Measurements from ENCODE around the gene TBATA.

TBATA gene

DNA sequence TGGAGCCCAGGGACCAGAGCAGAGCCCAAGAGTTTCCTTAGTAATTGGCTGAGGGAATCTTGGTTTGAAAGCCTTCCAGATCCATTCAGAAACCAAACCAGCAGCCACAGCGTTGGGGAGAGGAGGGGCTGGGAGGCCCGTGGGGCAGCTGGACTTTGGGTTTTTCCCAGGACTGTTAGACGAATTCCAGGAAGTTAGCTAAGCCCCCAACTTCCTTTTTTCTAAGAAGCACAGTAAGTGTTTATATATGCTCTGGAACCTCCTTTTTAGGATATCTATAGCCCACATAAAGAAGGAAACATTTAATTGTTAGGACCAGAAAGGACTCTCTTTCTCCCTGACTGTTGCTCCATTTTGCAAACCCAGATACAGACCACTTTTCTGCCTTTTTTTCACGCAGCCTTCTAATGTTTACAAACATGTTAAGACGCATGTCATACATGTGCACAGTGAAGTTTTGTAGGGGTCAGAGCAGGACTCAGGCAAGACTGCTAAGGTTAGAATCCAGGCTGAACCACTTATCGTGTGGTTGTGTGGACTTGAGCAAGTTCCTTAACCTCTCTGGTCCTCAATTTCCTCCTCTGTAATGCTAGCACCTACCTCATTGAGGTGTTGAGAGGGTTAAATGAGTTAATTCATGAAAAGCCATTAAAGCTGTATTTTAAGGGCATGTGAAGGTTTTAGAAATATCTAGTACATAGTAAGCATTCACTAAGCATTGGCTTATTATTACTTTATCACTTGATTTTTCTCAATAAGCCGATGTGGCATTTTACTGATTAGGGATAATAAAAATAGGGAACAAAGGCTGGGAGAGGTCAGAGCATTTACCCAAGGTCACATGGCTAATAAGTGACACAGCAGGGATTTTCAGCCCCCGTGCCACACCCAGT lies 42.4 kb downstream of the TBATA start:
- TF ChIP-seq ZNF274 (IDR thresholded peaks at IDR 0.05; ENCODE audit: low read depth, low read length): no peak
- H3K4me3 ChIP-seq (ENCODE audit: low read length): no peak overlapping the region

DNA sequence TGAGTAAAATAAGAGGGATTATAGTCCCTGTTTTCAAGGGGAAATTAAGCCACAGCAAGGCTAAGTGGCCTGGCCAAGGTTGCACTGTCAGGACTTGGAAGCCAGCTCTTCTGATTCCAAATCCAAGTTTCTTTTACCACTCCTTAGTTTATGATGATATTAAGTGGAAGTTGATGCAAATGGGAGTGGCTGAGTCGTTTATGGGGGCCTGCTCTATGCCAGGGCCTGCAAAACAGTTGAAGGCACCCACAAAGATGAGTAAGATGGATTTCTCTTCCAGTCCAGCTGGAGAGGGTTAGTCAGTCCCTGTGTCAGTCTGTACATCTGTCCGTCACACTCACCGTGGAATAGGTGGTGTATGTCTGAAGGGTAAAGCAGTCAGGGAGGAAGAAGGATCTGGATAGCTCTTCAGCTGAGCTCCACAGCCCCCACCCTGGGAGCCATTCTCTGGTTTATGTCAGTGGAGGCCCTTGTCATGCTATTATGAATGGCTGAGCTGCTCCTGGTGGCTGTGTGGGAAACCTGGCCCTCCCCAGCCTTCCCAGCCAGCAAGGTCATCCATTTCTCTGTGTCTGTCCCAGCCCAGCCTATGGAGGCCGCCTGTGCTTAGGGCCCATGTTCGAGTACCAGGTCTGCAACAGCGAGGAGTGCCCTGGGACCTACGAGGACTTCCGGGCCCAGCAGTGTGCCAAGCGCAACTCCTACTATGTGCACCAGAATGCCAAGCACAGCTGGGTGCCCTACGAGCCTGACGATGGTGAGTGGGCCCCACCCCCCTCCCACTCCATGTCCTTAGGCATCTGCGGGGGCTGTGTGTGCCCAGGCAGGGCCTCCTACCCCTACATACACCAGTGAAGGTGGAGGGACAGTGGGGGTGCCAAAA lies 44.5 kb downstream of the TBATA start:
- TF ChIP-seq ZNF274 (IDR thresholded peaks at IDR 0.05; ENCODE audit: low read depth, low read length): no peak

DNA sequence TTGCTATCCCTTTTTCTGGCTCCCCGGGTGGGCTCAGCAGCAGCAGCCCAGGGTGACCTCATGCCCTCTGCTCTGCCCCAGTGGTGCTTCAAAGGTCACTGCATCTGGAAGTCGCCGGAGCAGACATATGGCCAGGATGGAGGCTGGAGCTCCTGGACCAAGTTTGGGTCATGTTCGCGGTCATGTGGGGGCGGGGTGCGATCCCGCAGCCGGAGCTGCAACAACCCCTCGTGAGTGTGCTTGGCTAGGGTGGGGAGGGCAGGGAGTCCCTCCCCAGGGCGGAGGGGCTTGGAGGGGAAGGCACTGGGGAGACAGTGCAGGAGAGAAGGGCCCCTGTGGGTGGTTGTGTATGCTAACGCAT lies 46.4 kb downstream of the TBATA start:
- no peak overlapping the region for H3K4me3 ChIP-seq (ENCODE audit: low read length)
- no peak for TF ChIP-seq ZNF274 (IDR thresholded peaks at IDR 0.05; ENCODE audit: low read depth, low read length)

More for the DNA sequence above, 44.5 kb downstream of the TBATA start:
- no peak overlapping the region for H3K4me3 ChIP-seq (ENCODE audit: low read length)

DNA sequence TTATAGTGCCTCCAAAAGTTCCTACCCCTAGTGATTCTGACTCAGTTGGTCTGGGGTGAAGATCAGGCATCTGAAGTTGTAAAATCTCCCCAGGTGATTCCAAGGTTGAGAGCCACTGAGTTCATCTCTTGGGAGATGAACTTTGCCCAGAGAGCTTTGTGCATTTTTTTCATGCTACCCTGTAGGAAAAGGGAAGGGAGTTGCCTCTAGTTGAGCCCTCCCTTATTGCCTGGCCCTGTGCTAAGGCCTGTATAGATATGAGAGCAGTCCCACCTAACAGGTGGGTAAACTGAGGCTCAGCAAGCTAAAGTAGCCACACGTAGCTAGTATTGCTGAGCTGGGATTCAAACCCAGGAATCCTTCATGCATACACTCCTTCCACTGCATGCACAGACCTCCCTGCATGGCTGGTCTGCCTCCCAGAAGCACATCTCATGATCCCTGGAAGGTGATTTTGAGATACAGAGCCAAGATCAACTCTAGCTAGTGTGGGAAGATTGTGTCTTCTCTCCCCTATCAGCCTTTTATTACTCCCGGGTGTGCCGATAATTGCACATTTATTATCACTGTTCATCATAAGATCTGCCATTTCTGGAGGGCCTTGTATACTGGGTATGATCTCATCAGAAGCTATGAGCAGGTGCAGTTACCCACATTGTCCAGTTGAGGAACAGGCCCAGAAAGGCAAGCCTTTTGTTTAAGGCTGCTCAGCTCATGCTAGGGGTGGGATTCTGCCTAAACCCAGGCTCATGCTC lies 47.0 kb downstream of the TBATA start:
- TF ChIP-seq ZNF274 (IDR thresholded peaks at IDR 0.05; ENCODE audit: low read depth, low read length): no peak
- H3K4me3 ChIP-seq (ENCODE audit: low read length): no peak overlapping the region

DNA sequence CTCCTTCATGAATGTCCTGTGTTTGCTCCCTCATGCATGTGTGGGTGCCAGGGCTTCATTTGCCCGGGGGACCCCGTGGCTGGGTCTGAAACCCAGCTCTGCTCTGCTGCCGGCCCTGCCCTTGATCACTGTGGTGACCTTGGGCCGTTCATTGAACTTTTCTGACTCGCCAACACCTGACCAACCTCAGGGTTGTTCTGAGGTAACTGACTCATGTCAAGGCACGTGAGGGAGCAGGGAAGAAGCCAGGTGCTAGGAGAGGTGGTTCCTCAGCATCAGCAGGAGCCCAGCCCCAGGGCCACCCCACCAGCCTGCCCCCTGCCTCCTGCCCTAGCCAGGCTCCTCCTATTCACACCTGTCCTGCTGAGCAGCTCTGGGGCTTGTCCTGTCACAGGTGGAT lies 47.9 kb downstream of the TBATA start:
- no peak for TF ChIP-seq ZNF274 (IDR thresholded peaks at IDR 0.05; ENCODE audit: low read depth, low read length)
- no peak overlapping the region for H3K4me3 ChIP-seq (ENCODE audit: low read length)

DNA sequence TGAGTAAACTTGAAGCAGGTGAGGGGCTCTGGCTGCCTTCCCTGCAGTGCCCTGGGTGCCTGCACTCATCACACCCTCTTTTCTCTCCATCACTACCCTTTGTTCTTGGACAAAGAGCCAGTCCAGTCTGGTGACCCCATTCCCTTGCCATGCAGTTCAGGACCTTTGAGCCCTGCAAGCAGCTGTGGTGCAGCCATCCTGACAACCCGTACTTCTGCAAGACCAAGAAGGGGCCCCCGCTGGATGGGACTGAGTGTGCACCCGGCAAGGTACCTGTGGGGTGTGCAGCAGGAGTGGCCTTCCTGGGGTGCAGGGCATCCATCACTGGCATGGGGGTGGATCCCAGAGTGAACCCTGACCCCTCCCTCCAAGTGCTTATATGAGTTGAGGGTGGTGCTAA lies 48.7 kb downstream of the TBATA start:
- TF ChIP-seq ZNF274 (IDR thresholded peaks at IDR 0.05; ENCODE audit: low read depth, low read length): no peak

DNA sequence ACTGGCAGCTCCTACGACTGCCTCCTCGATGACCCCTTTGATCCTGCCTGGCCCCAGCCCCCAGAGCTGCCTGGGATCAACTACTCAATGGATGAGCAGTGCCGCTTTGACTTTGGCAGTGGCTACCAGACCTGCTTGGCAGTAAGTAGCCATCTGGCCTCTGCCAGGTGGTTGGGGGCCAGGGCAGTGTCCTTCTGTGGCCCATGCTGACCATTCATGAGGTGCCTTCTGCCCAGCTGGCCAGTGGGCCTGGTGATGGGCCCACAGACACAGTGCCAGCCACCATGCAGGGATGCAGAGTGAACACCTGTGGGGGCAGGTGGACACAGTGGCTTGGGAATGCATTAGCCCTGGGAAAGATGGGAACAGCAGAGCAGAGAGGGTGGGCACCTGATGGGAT lies 50.0 kb downstream of the TBATA start:
- TF ChIP-seq ZNF274 (IDR thresholded peaks at IDR 0.05; ENCODE audit: low read depth, low read length): no peak
- no peak overlapping the region for H3K4me3 ChIP-seq (ENCODE audit: low read length)

More for the DNA sequence above, 48.7 kb downstream of the TBATA start:
- H3K4me3 ChIP-seq (ENCODE audit: low read length): no peak overlapping the region

DNA sequence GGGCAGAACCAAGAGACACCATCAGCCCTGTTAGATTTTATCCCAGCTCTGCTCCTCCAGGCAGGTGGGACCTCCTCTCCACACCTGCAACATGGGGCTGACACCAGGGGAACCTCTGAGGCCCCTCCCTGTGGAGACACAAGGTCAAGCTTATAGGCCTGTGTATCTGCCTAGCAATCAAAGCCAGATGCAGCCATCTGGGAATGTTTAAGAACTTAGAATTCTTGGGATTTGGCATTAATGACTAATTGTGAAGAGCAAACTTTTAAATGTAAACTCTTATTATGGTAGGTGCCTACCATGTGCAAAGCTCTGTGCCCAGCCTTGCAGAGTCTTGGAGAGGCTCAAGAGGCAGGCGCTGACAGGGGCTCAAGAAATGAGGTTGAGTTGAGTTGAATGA lies 52.1 kb downstream of the TBATA start:
- no peak overlapping the region for H3K4me3 ChIP-seq (ENCODE audit: low read length)
- TF ChIP-seq ZNF274 (IDR thresholded peaks at IDR 0.05; ENCODE audit: low read depth, low read length): no peak

DNA sequence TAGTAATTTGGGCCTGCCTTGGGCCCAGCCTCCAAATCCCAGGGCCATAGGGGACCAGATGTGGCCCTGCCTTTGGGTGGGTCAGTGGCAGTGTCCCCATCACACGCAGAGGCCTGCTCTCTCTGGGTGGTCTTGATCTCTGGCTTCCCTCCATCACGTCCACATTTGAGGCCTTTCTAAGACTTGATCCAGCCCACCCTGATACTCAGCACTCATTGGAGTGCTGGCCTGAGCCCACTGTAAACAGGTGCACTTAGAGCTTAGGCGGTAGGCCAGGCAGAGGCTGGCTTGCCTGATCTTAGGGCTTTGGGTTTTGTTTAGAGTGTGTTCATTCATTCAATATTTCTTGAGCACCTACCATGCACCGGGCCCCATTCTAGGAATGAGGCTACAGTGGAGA lies 52.6 kb downstream of the TBATA start:
- TF ChIP-seq ZNF274 (IDR thresholded peaks at IDR 0.05; ENCODE audit: low read depth, low read length): no peak
- no peak overlapping the region for H3K4me3 ChIP-seq (ENCODE audit: low read length)

DNA sequence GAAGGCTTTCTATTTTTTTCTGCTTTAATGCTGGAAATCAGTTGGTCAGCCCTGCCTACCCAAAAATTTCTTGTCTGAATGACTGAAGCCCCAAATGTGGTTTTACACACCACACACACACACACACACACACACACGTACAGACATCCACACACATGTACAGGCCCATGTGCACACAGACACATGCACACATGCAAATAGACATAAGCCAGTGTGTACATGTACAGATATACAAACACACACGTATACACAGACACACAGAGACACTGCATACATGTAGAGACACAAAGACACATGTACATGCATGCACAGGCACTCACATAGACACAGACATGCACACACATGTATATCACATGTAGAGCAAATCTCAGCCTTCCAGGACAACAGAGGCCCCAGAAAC lies 54.2 kb downstream of the TBATA start:
- no peak overlapping the region for H3K4me3 ChIP-seq (ENCODE audit: low read length)
- no peak for TF ChIP-seq ZNF274 (IDR thresholded peaks at IDR 0.05; ENCODE audit: low read depth, low read length)

DNA sequence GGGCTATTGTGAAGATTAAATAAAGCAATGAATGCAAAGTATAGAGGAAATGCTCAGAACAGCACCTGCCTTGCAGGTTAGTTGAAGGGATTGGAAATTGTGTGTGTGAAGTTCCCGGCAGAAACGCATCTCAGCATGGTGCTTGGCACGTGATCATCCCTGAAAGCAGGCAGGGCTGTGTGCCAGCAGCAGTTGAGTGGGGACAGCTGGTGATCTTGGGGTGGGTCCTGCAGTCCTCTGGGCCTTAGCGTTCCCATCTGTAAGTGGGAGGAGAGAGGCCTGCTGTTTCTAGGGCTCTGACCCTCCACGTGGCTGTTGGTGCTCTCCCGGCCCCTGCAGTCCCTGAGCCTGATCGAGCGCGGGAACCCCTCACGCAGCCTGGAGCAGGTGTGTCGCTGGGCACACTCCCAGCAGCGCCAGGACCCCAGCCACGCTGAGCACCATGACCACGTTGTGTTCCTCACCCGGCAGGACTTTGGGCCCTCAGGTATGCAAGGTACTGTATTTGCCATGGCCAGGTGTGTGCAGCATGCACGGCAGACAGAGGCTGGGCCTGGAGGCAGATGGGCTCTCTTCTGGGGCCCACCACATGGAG lies 55.3 kb downstream of the TBATA start:
- H3K4me3 ChIP-seq (ENCODE audit: low read length): no peak overlapping the region
- no peak for TF ChIP-seq ZNF274 (IDR thresholded peaks at IDR 0.05; ENCODE audit: low read depth, low read length)

DNA sequence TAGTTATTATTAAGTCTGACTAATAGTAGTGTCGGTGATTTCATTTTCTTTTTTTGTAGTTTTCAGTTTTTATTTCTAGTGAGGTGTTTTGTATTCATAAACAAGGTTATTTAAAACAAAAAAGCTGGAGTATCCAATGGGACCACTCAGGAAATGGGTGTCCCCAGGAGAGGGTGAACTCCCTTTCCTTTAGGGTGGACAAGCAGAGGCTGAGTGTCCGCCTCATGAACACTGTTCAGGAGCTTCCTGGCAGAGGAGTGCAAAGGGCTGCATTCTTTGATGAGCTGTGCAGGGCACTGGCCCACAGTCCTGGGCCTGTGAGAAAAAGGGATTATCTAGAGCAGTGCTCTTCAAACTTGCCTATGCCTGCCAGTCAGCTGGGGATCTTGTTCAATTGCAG lies 56.8 kb downstream of the TBATA start:
- TF ChIP-seq ZNF274 (IDR thresholded peaks at IDR 0.05; ENCODE audit: low read depth, low read length): no peak
- no peak overlapping the region for H3K4me3 ChIP-seq (ENCODE audit: low read length)

DNA sequence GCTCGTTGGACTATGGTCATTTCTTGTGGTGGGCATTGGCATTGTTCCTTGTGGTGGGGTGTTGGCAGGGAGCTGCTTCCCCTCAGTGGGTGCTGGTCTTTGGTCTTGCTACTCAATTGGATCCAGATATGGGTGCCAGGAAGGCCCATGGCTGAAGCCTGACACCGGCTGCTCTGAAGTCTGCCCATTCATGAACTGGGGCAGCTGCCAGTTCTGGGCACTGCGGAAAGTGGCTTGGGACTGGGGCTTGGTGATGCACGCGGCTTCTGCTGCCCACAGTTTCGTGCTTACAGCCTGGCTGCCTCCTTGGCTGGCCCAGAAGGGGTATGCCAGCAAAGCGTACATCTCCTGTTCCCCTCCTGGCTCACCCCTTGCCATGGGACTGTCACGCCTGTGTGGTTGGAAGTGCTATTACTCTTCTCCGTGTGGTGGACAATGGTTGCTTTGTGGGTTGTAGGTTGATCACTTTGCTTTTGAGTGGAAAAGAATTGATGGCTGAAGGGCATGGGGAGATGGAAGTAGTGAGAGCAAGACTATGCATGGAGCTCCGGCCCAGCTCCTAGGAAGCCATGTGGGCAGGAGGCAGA lies 58.2 kb downstream of the TBATA start:
- no peak for TF ChIP-seq ZNF274 (IDR thresholded peaks at IDR 0.05; ENCODE audit: low read depth, low read length)

More for the DNA sequence above, 58.2 kb downstream of the TBATA start:
- H3K4me3 ChIP-seq (ENCODE audit: low read length): no peak overlapping the region

All from GM08714 (cell line).